AG10803 (cell line): Measurements from ENCODE around the gene SP140.
"Not testable (repeated sequence)": the region's sequence is repeated elsewhere in the genome, so short reads cannot be mapped to it uniquely, and the experiment has no call there.

Experiments
- DNase-seq: peaks from one replicate; pipeline ENCODE4 v3.0.0; 2010; ENCODE audit warnings: low read depth
- H3K4me3 ChIP-seq: 2 replicates; pipeline ENCODE4 v1.5.1; 2011; ENCODE audit warnings: mild to moderate bottlenecking, low read length, control low read depth
- CTCF ChIP-seq: conservative IDR thresholded peaks from 2 replicates; pipeline ENCODE4 v1.5.1; 2011; ENCODE audit warnings: mild to moderate bottlenecking, low read length, control low read depth, inconsistent platforms

Gene SP140

GRCh38 chr2:230266638-230267037, 41.1 kb downstream of the SP140 start:
- no peak for TF ChIP-seq CTCF
- DNase-seq: no peak
- H3K4me3 ChIP-seq: no peak overlapping the region

- TF ChIP-seq CTCF: no peak
- no peak for DNase-seq
- H3K4me3 ChIP-seq: no peak overlapping the region
These were observed 41.5 kb downstream of the SP140 start for GRCh38 chr2:230267059-230267458.

- no peak overlapping the region for H3K4me3 ChIP-seq
- no peak for TF ChIP-seq CTCF
- no peak for DNase-seq
These were observed 42.0 kb downstream of the SP140 start for GRCh38 chr2:230267556-230267955.

- TF ChIP-seq CTCF: no peak
- H3K4me3 ChIP-seq: no peak overlapping the region
- no peak for DNase-seq
These were observed 43.2 kb downstream of the SP140 start for GRCh38 chr2:230268606-230269243.

GRCh38 chr2:230269715-230270114, 44.2 kb downstream of the SP140 start:
- TF ChIP-seq CTCF: no peak
- no peak for DNase-seq
- H3K4me3 ChIP-seq: no peak overlapping the region

- no peak for DNase-seq
- no peak for TF ChIP-seq CTCF
- H3K4me3 ChIP-seq: no peak overlapping the region
These were observed 57.4 kb downstream of the SP140 start for GRCh38 chr2:230282936-230283335.

GRCh38 chr2:230286048-230286447, 60.5 kb downstream of the SP140 start:
- H3K4me3 ChIP-seq: no peak overlapping the region
- TF ChIP-seq CTCF: no peak
- DNase-seq: no peak

- H3K4me3 ChIP-seq: not testable (repeated sequence)
- DNase-seq: peak; percentile 2
These were observed 63.8 kb downstream of the SP140 start for GRCh38 chr2:230289311-230289710.
